ENCODE measurements around the gene NAA60. TPM values are rescaled to one million over a fixed set of nuclear protein-coding genes. Genes with fewer than 3 reads are reported as not detected.

The NAA60 gene
- total and polyA plus RNA-seq, 2 experiments from 2014 or later = 47.2 to 82.4 TPM

- Histone ChIP-seq H3K36me3 (replicated peaks; ENCODE audit: insufficient read depth, low read depth) (no peaks in the 10 kb centered on the region), H3K4me2 (no peak overlapping the region), H4K20me1 (ENCODE audit: insufficient read depth, poor library complexity, severe bottlenecking) (peaks cover 92% of the 10 kb centered on the region), H3K9me3 (ENCODE audit: low read depth) (no peaks in the 10 kb centered on the region), H3K27ac (no peak overlapping the region), H3K27me3 (no peaks in the 10 kb centered on the region), H3K79me2 (peaks cover 100% of the 10 kb centered on the region), H3K4me3 (no peak overlapping the region), H3K9me2 (replicated peaks; ENCODE audit: insufficient read depth) (no peaks in the 10 kb centered on the region), H2AFZ (no peak overlapping the region), H3K4me1 (ENCODE audit: insufficient read depth) (no peaks in the 10 kb centered on the region)
- 93% methylated on average over 21 of the region's 21 CpGs for WGBS (ENCODE audit: low lambda C conversion rate, missing lambda C conversion rate)
- TF ChIP-seq CTCF (IDR thresholded peaks at IDR 0.05; ENCODE audit: poor library complexity) = no peak
- no peak for TF ChIP-seq EZH2 (IDR thresholded peaks at IDR 0.05; ENCODE audit: borderline replicate concordance)
- TF ChIP-seq EZH2phosphoT487 (IDR thresholded peaks at IDR 0.05; ENCODE audit: low read depth, severe bottlenecking, unreplicated experiment) = no peak
- DNase-seq (ENCODE audit: low spot score) = no peak
Observed at GRCh38 chr16:3465911-3466584, 22.6 kb downstream of the NAA60 start.

GRCh38 chr16:3467182-3467581 is 23.7 kb downstream of the NAA60 start:
- Histone ChIP-seq H2AFZ (no peak overlapping the region), H3K27me3 (no peaks in the 10 kb centered on the region), H4K20me1 (ENCODE audit: insufficient read depth, poor library complexity, severe bottlenecking) (peaks cover 92% of the 10 kb centered on the region), H3K4me3 (no peak overlapping the region), H3K4me2 (no peak overlapping the region), H3K9me3 (ENCODE audit: low read depth) (no peaks in the 10 kb centered on the region), H3K79me2 (peaks cover 100% of the 10 kb centered on the region), H3K27ac (no peak overlapping the region), H3K4me1 (ENCODE audit: insufficient read depth) (no peaks in the 10 kb centered on the region), H3K36me3 (replicated peaks; ENCODE audit: insufficient read depth, low read depth) (no peaks in the 10 kb centered on the region), H3K9me2 (replicated peaks; ENCODE audit: insufficient read depth) (no peaks in the 10 kb centered on the region)
- TF ChIP-seq CTCF (IDR thresholded peaks at IDR 0.05; ENCODE audit: poor library complexity) (no peak), EZH2phosphoT487 (IDR thresholded peaks at IDR 0.05; ENCODE audit: low read depth, severe bottlenecking, unreplicated experiment) (no peak), EZH2 (IDR thresholded peaks at IDR 0.05; ENCODE audit: borderline replicate concordance) (no peak)
- WGBS (ENCODE audit: low lambda C conversion rate, missing lambda C conversion rate) = 98% methylated on average over 8 of the region's 8 CpGs
- DNase-seq (ENCODE audit: low spot score) = no peak

GRCh38 chr16:3467921-3468320 is 24.4 kb downstream of the NAA60 start:
- no peaks in the 10 kb centered on the region for H3K9me2 ChIP-seq (replicated peaks; ENCODE audit: insufficient read depth)
- peaks cover 92% of the 10 kb centered on the region for H4K20me1 ChIP-seq (ENCODE audit: insufficient read depth, poor library complexity, severe bottlenecking)
- no peak overlapping the region for H2AFZ ChIP-seq
- H3K27ac ChIP-seq = no peak overlapping the region
- WGBS (ENCODE audit: low lambda C conversion rate, missing lambda C conversion rate) = 84% methylated on average over 4 of the region's 4 CpGs
- no peak overlapping the region for H3K4me3 ChIP-seq
- H3K79me2 ChIP-seq = peaks cover 100% of the 10 kb centered on the region
- H3K4me1 ChIP-seq (ENCODE audit: insufficient read depth) = no peaks in the 10 kb centered on the region
- no peaks in the 10 kb centered on the region for H3K9me3 ChIP-seq (ENCODE audit: low read depth)
- H3K4me2 ChIP-seq = no peak overlapping the region
- no peak for TF ChIP-seq EZH2 (IDR thresholded peaks at IDR 0.05; ENCODE audit: borderline replicate concordance)
- TF ChIP-seq EZH2phosphoT487 (IDR thresholded peaks at IDR 0.05; ENCODE audit: low read depth, severe bottlenecking, unreplicated experiment) = no peak
- no peak for TF ChIP-seq CTCF (IDR thresholded peaks at IDR 0.05; ENCODE audit: poor library complexity)
- H3K27me3 ChIP-seq = no peaks in the 10 kb centered on the region
- H3K36me3 ChIP-seq (replicated peaks; ENCODE audit: insufficient read depth, low read depth) = no peaks in the 10 kb centered on the region
- DNase-seq (ENCODE audit: low spot score) = no peak

Data from hepatocyte (in vitro differentiated cells).